Measurements from ENCODE around the gene COP1. TPM values are rescaled to one million over a fixed set of nuclear protein-coding genes. Genes with fewer than 3 reads are reported as not detected.

The COP1 gene
- total RNA-seq, 1 experiment from 2014 or later: 33.1 TPM

GRCh38 chr1:176227579-176227978 is 20.5 kb upstream of the COP1 start:
- ATAC-seq (no peak), DNase-seq (ENCODE audit: low read depth, low spot score) (no peak)
- Histone ChIP-seq H3K9ac (ENCODE audit: low read length) (no peak overlapping the region), H3K79me2 (ENCODE audit: insufficient read depth, low read length) (no peaks in the 10 kb centered on the region), H3K4me3 (replicated peaks in 1 of 2; ENCODE audit: low read depth in 1 of 2, low read length in 2 of 2) (no peak overlapping the region), H3K4me1 (ENCODE audit: control insufficient read depth in 1 of 2, insufficient read depth in 2 of 2, low read length in 2 of 2) (no peaks in the 10 kb centered on the region), H4K20me1 (ENCODE audit: insufficient read depth) (no peaks in the 10 kb centered on the region), H3K27ac (ENCODE audit: low read depth, low read length) (no peak overlapping the region), H3K4me2 (ENCODE audit: low read length) (no peak overlapping the region), H2AFZ (ENCODE audit: low read depth, low read length, poor library complexity, severe bottlenecking) (no peak overlapping the region), H3K9me3 (ENCODE audit: control insufficient read depth in 1 of 2, insufficient read depth in 1 of 2, low read depth in 1 of 2, low read length in 2 of 2) (no peaks in the 10 kb centered on the region), H3K36me3 (ENCODE audit: control insufficient read depth in 1 of 2, insufficient read depth in 2 of 2, low read length in 2 of 2) (no peaks in the 10 kb centered on the region), H3K27me3 (ENCODE audit: insufficient read depth, low read length) (no peaks in the 10 kb centered on the region), H3K9me2 (ENCODE audit: insufficient read depth) (0 out of 2 replicates have a peak, but pooled peaks cover 2% of the 10 kb centered on the region)
- TF ChIP-seq FOSL1 (IDR thresholded peaks at IDR 0.05; ENCODE audit: low read depth): no peak
- TF ChIP-seq REST (IDR thresholded peaks at IDR 0.05; ENCODE audit: low read depth): no peak
- no peak for TF ChIP-seq ZFX (IDR thresholded peaks at IDR 0.05)
- TF ChIP-seq EZH2phosphoT487 (IDR thresholded peaks at IDR 0.05; ENCODE audit: borderline replicate concordance): no peak
- TF ChIP-seq SIN3A (IDR thresholded peaks at IDR 0.05; ENCODE audit: low read depth): no peak
- TF ChIP-seq POLR2AphosphoS5 (IDR thresholded peaks at IDR 0.05; ENCODE audit: low read depth, low read length): no peak
- no peak for TF ChIP-seq ATF3 (IDR thresholded peaks at IDR 0.05)
- TF ChIP-seq TCF7L2 (IDR thresholded peaks at IDR 0.05; ENCODE audit: borderline replicate concordance, extremely low read depth, insufficient read depth, insufficient read length): no peak
- TF ChIP-seq JUND (IDR thresholded peaks at IDR 0.05): no peak
- ChIA-PET RAD21 (ENCODE audit: low non-redundant PET in 1 of 2, low total read pairs in 2 of 2, uncharacterized antibody in 2 of 2, unreplicated experiment in 2 of 2) (no interaction called here), POLR2A (no interaction called here), CTCF (no interaction called here)
- intact Hi-C loops (cut with micrococcal nuclease): no loop called here
- BruUV-seq (replicated peaks): no TSS peak

Measured in HCT116 (cell line).